ENCODE measurements around the gene RAB40C. TPM values are rescaled to one million over a fixed set of nuclear protein-coding genes. Genes with fewer than 3 reads are reported as not detected.

Gene RAB40C
- total RNA-seq, 1 donor from 2014 or later, result 20.0 TPM

DNA sequence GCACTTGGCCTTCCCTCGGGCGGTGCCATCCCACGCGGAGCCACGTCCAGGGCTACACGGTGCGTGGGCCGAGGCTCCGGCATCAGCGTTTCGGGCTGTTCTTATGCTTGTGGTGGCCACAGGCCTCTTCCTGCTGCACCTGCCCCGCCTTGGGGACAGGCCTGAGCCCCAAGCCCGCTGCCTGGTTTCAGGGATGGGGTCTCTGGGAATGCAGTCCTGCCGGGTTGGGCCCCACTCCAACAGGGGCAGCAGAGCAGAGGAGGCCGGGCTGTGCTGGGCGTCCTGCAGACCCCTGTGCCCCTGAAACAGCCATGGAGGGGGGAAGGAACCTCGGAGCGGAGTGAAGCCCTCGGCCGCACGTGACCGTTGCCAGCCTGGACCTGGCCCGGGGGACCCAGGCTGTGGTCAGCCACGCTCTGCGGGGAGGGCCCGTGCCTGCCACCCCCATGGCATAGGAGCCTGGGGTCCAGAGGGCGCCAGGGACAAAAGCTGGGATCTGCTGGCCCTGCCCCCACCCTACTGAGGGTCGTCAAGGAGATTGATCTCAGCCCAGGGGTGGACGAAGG is 40.5 kb downstream of the RAB40C start:
- Mint-ChIP-seq H3K27me3 (ENCODE audit: unreplicated experiment) (no peaks in the 10 kb centered on the region), H3K4me3 (ENCODE audit: unreplicated experiment) (no peak overlapping the region), H3K36me3 (ENCODE audit: unreplicated experiment) (peaks cover 4% of the 10 kb centered on the region), H3K4me1 (ENCODE audit: unreplicated experiment) (peaks cover 41% of the 10 kb centered on the region), H3K27ac (ENCODE audit: unreplicated experiment) (no peak overlapping the region), H3K9me3 (ENCODE audit: unreplicated experiment) (no peaks in the 10 kb centered on the region)
- DNase-seq (ENCODE audit: extremely low spot score, unreplicated experiment), result no peak
- TF ChIP-seq CTCF (IDR thresholded peaks at IDR 0.05), result no peak

DNA sequence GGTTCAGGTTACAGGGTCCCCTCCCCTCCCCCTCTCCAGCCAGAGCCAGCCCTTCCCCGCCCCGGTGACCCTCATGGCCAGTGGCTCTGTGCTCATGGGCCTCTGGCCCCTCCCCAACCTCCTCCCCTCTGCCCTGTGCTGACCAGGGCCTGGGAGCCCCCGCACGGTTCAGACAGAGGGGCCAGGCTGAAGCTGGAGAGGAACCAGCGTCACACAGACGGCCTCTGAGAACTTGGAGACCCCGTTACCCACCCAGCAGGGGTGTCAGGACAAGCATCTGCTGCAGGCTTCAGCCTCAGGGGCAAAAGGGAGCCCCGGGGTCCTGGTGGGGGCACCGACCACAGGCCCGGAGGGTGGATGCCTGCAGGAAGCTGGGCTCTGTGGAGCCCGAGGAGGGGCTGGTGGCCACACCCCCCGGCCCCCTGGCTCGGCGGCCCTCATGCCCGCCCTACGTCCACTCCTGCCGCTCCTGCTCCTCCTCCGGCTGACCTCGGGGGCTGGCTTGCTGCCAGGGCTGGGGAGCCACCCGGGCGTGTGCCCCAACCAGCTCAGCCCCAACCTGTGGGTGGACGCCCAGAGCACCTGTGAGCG is 41.0 kb downstream of the RAB40C start, which contains the start of gene WFIKKN1:
Gene WFIKKN1 (plus strand): TSS at position 171 of the 591 bp plus-strand sequence. CDS start 269 bp downstream, at position 440.
- no peaks in the 10 kb centered on the region for H3K9me3 Mint-ChIP-seq (ENCODE audit: unreplicated experiment)
- no peak for TF ChIP-seq CTCF (IDR thresholded peaks at IDR 0.05)
- no peak within 1 kb of the TSS for H3K4me3 Mint-ChIP-seq (ENCODE audit: unreplicated experiment)
- H3K36me3 Mint-ChIP-seq (ENCODE audit: unreplicated experiment), result peaks cover 4% of the 10 kb centered on the region
- peak; percentile 86 for DNase-seq (ENCODE audit: extremely low spot score, unreplicated experiment)
- no peak within 1 kb of the TSS for H3K27ac Mint-ChIP-seq (ENCODE audit: unreplicated experiment)
- H3K4me1 Mint-ChIP-seq (ENCODE audit: unreplicated experiment), result peaks cover 41% of the 10 kb centered on the region
- H3K27me3 Mint-ChIP-seq (ENCODE audit: unreplicated experiment), result no peaks in the 10 kb centered on the region

GRCh38 chr16:631808-632358 is 42.0 kb downstream of the RAB40C start:
- Mint-ChIP-seq H3K4me1 (ENCODE audit: unreplicated experiment) (peaks cover 37% of the 10 kb centered on the region), H3K27me3 (ENCODE audit: unreplicated experiment) (no peaks in the 10 kb centered on the region), H3K27ac (ENCODE audit: unreplicated experiment) (no peak overlapping the region), H3K9me3 (ENCODE audit: unreplicated experiment) (no peaks in the 10 kb centered on the region), H3K4me3 (ENCODE audit: unreplicated experiment) (no peak overlapping the region), H3K36me3 (ENCODE audit: unreplicated experiment) (peaks cover 2% of the 10 kb centered on the region)
- DNase-seq (ENCODE audit: extremely low spot score, unreplicated experiment), result no peak
- no peak for TF ChIP-seq CTCF (IDR thresholded peaks at IDR 0.05)

- no peaks in the 10 kb centered on the region for H3K9me3 Mint-ChIP-seq (ENCODE audit: unreplicated experiment)
- H3K36me3 Mint-ChIP-seq (ENCODE audit: unreplicated experiment), result peaks cover 2% of the 10 kb centered on the region
- no peak overlapping the region for H3K4me3 Mint-ChIP-seq (ENCODE audit: unreplicated experiment)
- H3K27ac Mint-ChIP-seq (ENCODE audit: unreplicated experiment), result no peak overlapping the region
- DNase-seq (ENCODE audit: extremely low spot score, unreplicated experiment), result no peak
- no peak for TF ChIP-seq CTCF (IDR thresholded peaks at IDR 0.05)
- no peaks in the 10 kb centered on the region for H3K27me3 Mint-ChIP-seq (ENCODE audit: unreplicated experiment)
- H3K4me1 Mint-ChIP-seq (ENCODE audit: unreplicated experiment), result peaks cover 29% of the 10 kb centered on the region
Measured at GRCh38 chr16:632486-633335, 42.8 kb downstream of the RAB40C start.
